K562 (cell line): Measurements from ENCODE around the gene SYNGR4. TPM values are rescaled to one million over a fixed set of nuclear protein-coding genes. Genes with fewer than 3 reads are reported as not detected.

Source experiments
- ATAC-seq: fragments of 200-7000 bp; cut with Tn5 transposase; 3 replicates; pipeline ENCODE4 v1.9.1; 2020; ENCODE audit warnings: moderate library complexity
- BruUV-seq: library from RNA; stranded (reverse); fragments of 400-500 nt; replicated peaks from 2 replicates; lab custom pipeline; 2021; lab: Mats Ljungman, UMichigan
- CTCF ChIA-PET: fragments of 300-600 bp; formaldehyde crosslinking; extraction: SDS; loops from one replicate; lab custom pipeline; 2021; ENCODE audit warnings: low intra/inter-chr PET ratio; lab: Yijun Ruan, JAX
- POLR2A ChIA-PET: fragments of 300-600, 350-650 bp; sonication (Branson Sonifier 250); formaldehyde crosslinking; extraction: SDS; loops from one replicate; lab custom pipeline; 2021; ENCODE audit warnings: antibody characterized with exemption, inconsistent platforms; lab: Yijun Ruan, JAX
- DNase-seq, 4 experiments: peaks; one replicate each; pipeline versions ENCODE4 v3.0.0 to v3.0.0-alpha.2; 2011 to 2018; ENCODE audit warnings: low spot score in 3 of 4, mixed read lengths in 3 of 4; ENCODE audit errors: extremely low read depth in 1 of 4
- FAIRE-seq: peaks from 2 replicates; lab custom pipeline; 2011; peaks lifted over from hg19 to GRCh38; lab: Jason Lieb, UNC
- H2AFZ ChIP-seq: 2 replicates; pipeline ENCODE4 v1.6.0; 2011; ENCODE audit warnings: low read depth, low read length, control low read depth, inconsistent platforms
- H3K27ac ChIP-seq: fragments of 200-600 bp; 3 replicates; pipeline ENCODE4 v1.8.0; 2011; ENCODE audit warnings: low read depth, mild to moderate bottlenecking, control low read depth, inconsistent platforms, low read length, moderate library complexity, mixed read lengths; ENCODE audit errors: extremely low read depth
- H3K27me3 ChIP-seq, 2 experiments: fragments of 300-600 bp in 1 of 2; 2 replicates in 1 of 2; 3 replicates in 1 of 2; pipeline versions ENCODE4 v1.6.0 to v1.8.0; 2011; ENCODE audit warnings: inconsistent platforms in 2 of 2, low read length in 2 of 2, mild to moderate bottlenecking in 1 of 2, mixed read lengths in 1 of 2, moderate library complexity in 1 of 2; ENCODE audit not compliant: control insufficient read depth in 2 of 2, insufficient read depth in 2 of 2
- H3K36me3 ChIP-seq: fragments of 300-600 bp; 3 replicates; pipeline ENCODE4 v1.8.0; 2011; ENCODE audit warnings: mild to moderate bottlenecking, low read length, inconsistent platforms; ENCODE audit not compliant: control insufficient read depth, insufficient read depth
- H3K4me1 ChIP-seq, 2 experiments: fragments of 200-600 bp in 1 of 2; replicated peaks in 1 of 2; 2 replicates in 1 of 2; 3 replicates in 1 of 2; pipeline versions ENCODE4 v1.5.1 to v1.8.0; 2011; ENCODE audit warnings: inconsistent platforms in 2 of 2, low read length in 2 of 2, mild to moderate bottlenecking in 1 of 2, mixed read lengths in 1 of 2, moderate library complexity in 1 of 2; ENCODE audit not compliant: control insufficient read depth in 2 of 2, insufficient read depth in 2 of 2
- H3K4me2 ChIP-seq: 2 replicates; pipeline ENCODE4 v1.6.1; 2011; ENCODE audit warnings: low read length, control low read depth, inconsistent platforms, mixed read lengths; ENCODE audit not compliant: insufficient read depth
- H3K4me3 ChIP-seq: fragments of 200-600 bp; sonication (generic), shearing (Covaris generic); 2 replicates; pipeline ENCODE4 v1.5.1; 2016; ENCODE audit warnings: control low read depth, inconsistent platforms
- H3K79me2 ChIP-seq: fragments of 200-600 bp; 3 replicates; pipeline ENCODE4 v1.8.0; 2011; ENCODE audit warnings: low read length, inconsistent platforms; ENCODE audit not compliant: control insufficient read depth, insufficient read depth
- H3K9ac ChIP-seq, 2 experiments: 2 replicates each; pipeline versions ENCODE4 v1.6.0 to v1.6.1; 2011; ENCODE audit warnings: low read depth in 2 of 2, low read length in 2 of 2, control low read depth in 1 of 2, inconsistent platforms in 1 of 2, mild to moderate bottlenecking in 1 of 2, mixed read lengths in 1 of 2; ENCODE audit not compliant: insufficient read depth in 1 of 2
- H3K9me1 ChIP-seq: one replicate; pipeline ENCODE4 v1.6.0; 2011; ENCODE audit warnings: inconsistent platforms, mild to moderate bottlenecking, low read length, moderate library complexity; ENCODE audit not compliant: control insufficient read depth, insufficient read depth
- H3K9me3 ChIP-seq: replicated peaks from 2 replicates; pipeline ENCODE4 v1.5.1; 2011; ENCODE audit warnings: low read depth, low read length, inconsistent platforms; ENCODE audit not compliant: control insufficient read depth, insufficient read depth
- H4K20me1 ChIP-seq: replicated peaks from 2 replicates; pipeline ENCODE4 v1.6.1; 2011; ENCODE audit warnings: low read length, inconsistent platforms, mixed read lengths; ENCODE audit not compliant: control insufficient read depth, insufficient read depth
- ASH1L ChIP-seq: fragments of 450-650 bp; IDR thresholded peaks from 2 replicates; pipeline ENCODE4 v1.6.1; 2018; ENCODE audit warnings: borderline replicate concordance, mild to moderate bottlenecking, low read depth; ENCODE audit not compliant: partially characterized antibody
- ATF1 ChIP-seq, 2 experiments: fragments of 450-650 bp in 1 of 2; IDR thresholded peaks; 2 replicates each; pipeline ENCODE4 v1.6.1; 2016; ENCODE audit warnings: missing compliant biosample characterization in 1 of 2, missing genetic modification characterization in 1 of 2
- CHD1 ChIP-seq: fragments of 200-600 bp; sonication (generic); IDR thresholded peaks from one replicate; pipeline ENCODE4 v1.6.1; 2012; ENCODE audit warnings: mild to moderate bottlenecking, moderate library complexity, low read length, inconsistent platforms
- CHD4 ChIP-seq: fragments of 200-600 bp; sonication (generic); IDR thresholded peaks from 3 replicates; pipeline ENCODE4 v1.6.1; 2012; ENCODE audit warnings: low read depth, mild to moderate bottlenecking, mixed read lengths, low read length, inconsistent platforms; ENCODE audit not compliant: insufficient read depth, insufficient replicate concordance, poor library complexity, severe bottlenecking
- GATAD2B ChIP-seq: fragments of 450-650 bp; IDR thresholded peaks from 2 replicates; pipeline ENCODE4 v1.6.1; 2017; ENCODE audit warnings: mild to moderate bottlenecking, borderline replicate concordance
- HIVEP1 ChIP-seq: fragments of 250-450 bp; sonication (Bioruptor Pico); IDR thresholded peaks from 2 replicates; pipeline ENCODE4 v1.4.0; 2020; ENCODE audit warnings: mild to moderate bottlenecking
- HNRNPK ChIP-seq: fragments of 200-400 bp; formaldehyde crosslinking; IDR thresholded peaks from one replicate; pipeline ENCODE4 v1.6.1; 2018; ENCODE audit warnings: mild to moderate bottlenecking, low read depth, low read length; ENCODE audit not compliant: poor library complexity, severe bottlenecking
- KDM1A ChIP-seq, 2 experiments: fragments of 450-650 bp; IDR thresholded peaks; 2 replicates each; pipeline ENCODE4 v1.6.1; 2016; ENCODE audit warnings: mild to moderate bottlenecking in 2 of 2
- PTBP1 ChIP-seq: fragments of 200-400 bp; formaldehyde crosslinking; IDR thresholded peaks from 2 replicates; pipeline ENCODE4 v1.6.1; 2017; ENCODE audit warnings: low read depth, low read length
- RCOR1 ChIP-seq, 2 experiments: IDR thresholded peaks; 2 replicates each; pipeline ENCODE4 v1.6.1; 2012; ENCODE audit warnings: low read depth in 2 of 2, low read length in 2 of 2, borderline replicate concordance in 1 of 2, improper control_type of control experiment in 1 of 2
- SMARCA5 ChIP-seq: fragments of 450-650 bp; IDR thresholded peaks from 2 replicates; pipeline ENCODE4 v1.6.1; 2016
- TCF3 ChIP-seq: sonication (generic); formaldehyde crosslinking; IDR thresholded peaks from 2 replicates; pipeline ENCODE4 v1.4.0; 2020; ENCODE audit warnings: mild to moderate bottlenecking, missing genetic modification reagents
- TGIF2 ChIP-seq: sonication (generic); formaldehyde crosslinking; IDR thresholded peaks from 2 replicates; pipeline ENCODE4 v1.8.1; 2022; ENCODE audit warnings: mild to moderate bottlenecking, missing genetic modification reagents, moderate library complexity
- THRAP3 ChIP-seq: fragments of 450-650 bp; IDR thresholded peaks from 2 replicates; pipeline ENCODE4 v1.6.1; 2016; ENCODE audit warnings: mild to moderate bottlenecking, inconsistent platforms, borderline replicate concordance
- ZBTB9 ChIP-seq: fragments of 450-650 bp; formaldehyde crosslinking; IDR thresholded peaks from 2 replicates; pipeline ENCODE4 v1.4.0; 2020; ENCODE audit warnings: mild to moderate bottlenecking, moderate library complexity
- ZNF121 ChIP-seq: sonication (generic); formaldehyde crosslinking; conservative IDR thresholded peaks from 2 replicates; pipeline ENCODE4 v1.8.0; 2022; ENCODE audit warnings: missing genetic modification reagents
- ZNF232 ChIP-seq: sonication (generic); formaldehyde crosslinking; IDR thresholded peaks from 2 replicates; pipeline ENCODE4 v1.8.0; 2022; ENCODE audit warnings: mild to moderate bottlenecking, missing genetic modification reagents
- ZNF699 ChIP-seq: fragments of 250-450 bp; sonication (Bioruptor Pico); IDR thresholded peaks from 2 replicates; pipeline ENCODE4 v1.8.0; 2021; ENCODE audit warnings: mild to moderate bottlenecking, moderate library complexity; ENCODE audit not compliant: insufficient replicate concordance
- WGBS: fragments of 100-300 bp; shearing (Covaris generic); methylation state at CpG from one replicate; pipeline ENCODE4 v1.1.6; 2016; ENCODE audit warnings: low coverage, mixed read lengths; ENCODE audit not compliant: insufficient coverage; ENCODE audit errors: missing lambda C conversion rate; 5-methylcytosine and 5-hydroxymethylcytosine counted together
- in situ Hi-C: fragments of 300-500 bp; cut with MboI; formaldehyde crosslinking; loops from 4 replicates; pipeline ENCODE4 v1.15.0; 2018; ENCODE audit warnings: inconsistent platforms, mixed read lengths
- intact Hi-C: fragments of 100-400 bp; cut with micrococcal nuclease; formaldehyde crosslinking; loops from 2 replicates; pipeline ENCODE4 v1.14.2; 2022
- polyA plus RNA-seq, 8 experiments: library from polyadenylated mRNA; depleted of rRNA in 4 of 8; stranded (reverse) in 5 of 8; unstranded in 3 of 8; fragments of >200 nt; fragmentation: Nextera tagmentation in 2 of 8; fragmentation: Illumina TruSeq in 1 of 8; extraction: Ambion mirVana in 2 of 8; extraction: Trizol in 1 of 8; gene quantifications; 2 replicates each; pipeline versions ENCODE4 v1.2.1 to v1.2.3, GENCODE V29; 2011 to 2014; ENCODE audit warnings: inconsistent platforms in 1 of 8, missing spikeins in 1 of 8
- total RNA-seq, 7 experiments: library from RNA; depleted of rRNA in 6 of 7; stranded (reverse); fragments of >200 nt in 6 of 7; fragmentation: Illumina TruSeq in 2 of 7; extraction: Trizol in 2 of 7; gene quantifications; 2 replicates each; pipeline versions ENCODE4 v1.2.1 to v1.2.3, GENCODE V29; 2011 to 2021; ENCODE audit warnings: low replicate concordance in 1 of 7
- TF ChIP-seq, protein P1 (sequence below): fragments of 450-650 bp; IDR thresholded peaks from 2 replicates; pipeline ENCODE4 v1.6.1; 2016; ENCODE audit warnings: mild to moderate bottlenecking

SYNGR4 gene
- total and polyA plus RNA-seq, 9 of the 15 experiments (the other 6 are each of a cell fraction or from before 2014, with no cell fraction given) = 0.07 to 0.14 TPM; not detected in 7

GRCh38 chr19:48341515-48342413, 22.4 kb upstream of the SYNGR4 start:
- ChIA-PET POLR2A (interaction anchor here (0.7 to 1.1 kb wide), 3 partner anchors 11 to 19 kb away, joined by 3 read pairs; no protein-coding TSS in a partner anchor), CTCF (no interaction called here)
- H3K27ac ChIP-seq = no peak overlapping the region
- FAIRE-seq (no peak), DNase-seq (peak in 1 of 4 experiments; percentile 6), ATAC-seq (no peak)
- intact Hi-C loops (no loop called here), in situ Hi-C loops (no loop called here)
- H3K4me3 ChIP-seq = no peak overlapping the region
- WGBS = 87% methylated on average over 9 of the region's 10 CpGs
- no peaks in the 10 kb centered on the region for H3K9me3 ChIP-seq
- no peaks in the 10 kb centered on the region for H4K20me1 ChIP-seq
- no peak overlapping the region for H2AFZ ChIP-seq
- no peak overlapping the region for H3K4me2 ChIP-seq
- no peak overlapping the region for H3K9ac ChIP-seq
- peaks cover 4% of the 10 kb centered on the region; the same call in 2 of the 3 replicates for H3K36me3 ChIP-seq
- peaks cover 5 to 34% of the 10 kb centered on the region in 2 experiments; a peak in 4 of 5 replicates for H3K4me1 ChIP-seq
- no peaks in the 10 kb centered on the region for H3K9me1 ChIP-seq
- BruUV-seq = no TSS peak
- no peaks in the 10 kb centered on the region for H3K27me3 ChIP-seq
- H3K79me2 ChIP-seq = no peaks in the 10 kb centered on the region
- TF ChIP-seq THRAP3 (no peak), TCF3 (no peak), PTBP1 (0 out of 2 replicates have a peak, but pooled peaks have one; percentile 74), GATAD2B (no peak), HNRNPK (no peak), TGIF2 (CRISPR knock-in tag) (no peak), ZBTB9 (CRISPR knock-in tag) (no peak), ASH1L (no peak), SMARCA5 (peak; percentile 96), ZNF232 (CRISPR knock-in tag) (no peak), RCOR1 (IDR thresholded peaks at IDR 0.05; ENCODE audit: borderline replicate concordance in 1 of 2, low read depth in 2 of 2, low read length in 2 of 2) (peak; percentile 25 to 69; a peak in 1 of 4 replicates), CHD4 (peak; percentile 75), HIVEP1 (CRISPR knock-in tag) (no peak), ZNF121 (CRISPR knock-in tag) (no peak), ZNF699 (CRISPR knock-in tag) (no peak), CHD1 (no peak), ATF1 (CRISPR knock-in tag; IDR thresholded peaks at IDR 0.05) (no peak), ATF1 (tag; IDR thresholded peaks at IDR 0.05) (no peak), KDM1A (IDR thresholded peaks at IDR 0.05) (peak; percentile 86 to 92)
- TF ChIP-seq, protein P1, sequence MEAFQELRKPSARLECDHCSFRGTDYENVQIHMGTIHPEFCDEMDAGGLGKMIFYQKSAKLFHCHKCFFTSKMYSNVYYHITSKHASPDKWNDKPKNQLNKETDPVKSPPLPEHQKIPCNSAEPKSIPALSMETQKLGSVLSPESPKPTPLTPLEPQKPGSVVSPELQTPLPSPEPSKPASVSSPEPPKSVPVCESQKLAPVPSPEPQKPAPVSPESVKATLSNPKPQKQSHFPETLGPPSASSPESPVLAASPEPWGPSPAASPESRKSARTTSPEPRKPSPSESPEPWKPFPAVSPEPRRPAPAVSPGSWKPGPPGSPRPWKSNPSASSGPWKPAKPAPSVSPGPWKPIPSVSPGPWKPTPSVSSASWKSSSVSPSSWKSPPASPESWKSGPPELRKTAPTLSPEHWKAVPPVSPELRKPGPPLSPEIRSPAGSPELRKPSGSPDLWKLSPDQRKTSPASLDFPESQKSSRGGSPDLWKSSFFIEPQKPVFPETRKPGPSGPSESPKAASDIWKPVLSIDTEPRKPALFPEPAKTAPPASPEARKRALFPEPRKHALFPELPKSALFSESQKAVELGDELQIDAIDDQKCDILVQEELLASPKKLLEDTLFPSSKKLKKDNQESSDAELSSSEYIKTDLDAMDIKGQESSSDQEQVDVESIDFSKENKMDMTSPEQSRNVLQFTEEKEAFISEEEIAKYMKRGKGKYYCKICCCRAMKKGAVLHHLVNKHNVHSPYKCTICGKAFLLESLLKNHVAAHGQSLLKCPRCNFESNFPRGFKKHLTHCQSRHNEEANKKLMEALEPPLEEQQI = no peak
